Stimulated activated CD8-positive, alpha-beta memory T cell treated with anti-CD3 and anti-CD28 coated beads, Interleukin-15, amount 100 ng/mL, for 48 hours (primary cell): ENCODE measurements around the gene CCDC85B.

Source experiments
- DNase-seq, 2 donors: peaks; one replicate each; pipeline ENCODE4 v3.0.0-alpha.2; 2020; ENCODE audit warnings: low read depth in 2 of 2

CCDC85B gene

GRCh38 chr11:65857853-65858680 lies 32.4 kb upstream of the CCDC85B start, which contains the start of gene CFL1:
Gene CFL1, minus strand, starts transcription at chr11:65858180. Its CDS starts 81 bp downstream, at chr11:65858099.
- peak; percentile 99 for DNase-seq

- no peak for DNase-seq
These were observed 31.8 kb upstream of the CCDC85B start for GRCh38 chr11:65858681-65859087.

- DNase-seq, result peak; percentile 98 to 99
These were observed 31.2 kb upstream of the CCDC85B start for GRCh38 chr11:65859095-65859811.

- DNase-seq, result no peak
These were observed 30.6 kb upstream of the CCDC85B start for GRCh38 chr11:65859812-65860277.

GRCh38 chr11:65860278-65861164 lies 30.0 kb upstream of the CCDC85B start, which contains the start of gene MUS81:
Gene MUS81, plus strand, starts transcription at chr11:65860433. Its CDS starts 321 bp downstream, at chr11:65860754.
- peak; percentile 93 to 94 for DNase-seq

- no peak for DNase-seq
These were observed 29.3 kb upstream of the CCDC85B start for GRCh38 chr11:65861165-65861505.

- no peak for DNase-seq
These were observed 28.8 kb upstream of the CCDC85B start for GRCh38 chr11:65861533-65862183.

GRCh38 chr11:65862191-65862735 lies 28.2 kb upstream of the CCDC85B start:
- no peak for DNase-seq

- no peak for DNase-seq
These were observed 27.3 kb upstream of the CCDC85B start for GRCh38 chr11:65862941-65863888.

- DNase-seq, result no peak
These were observed 26.4 kb upstream of the CCDC85B start for GRCh38 chr11:65863889-65864705.

GRCh38 chr11:65864706-65865471 lies 25.6 kb upstream of the CCDC85B start:
- DNase-seq, result no peak

- no peak for DNase-seq
These were observed 24.8 kb upstream of the CCDC85B start for GRCh38 chr11:65865550-65866172.

- DNase-seq, result no peak
These were observed 23.8 kb upstream of the CCDC85B start for GRCh38 chr11:65866509-65867283.

- no peak for DNase-seq
These were observed 23.0 kb upstream of the CCDC85B start for GRCh38 chr11:65867284-65868071.

- no peak for DNase-seq
These were observed 22.3 kb upstream of the CCDC85B start for GRCh38 chr11:65868076-65868667.

- no peak for DNase-seq
These were observed 21.6 kb upstream of the CCDC85B start for GRCh38 chr11:65868907-65869306.
